NCI-H446 (cell line): ENCODE results near the gene SP4.

Experiments
- DNase-seq, 2 experiments: peaks; one replicate each; lab custom pipeline; 2025; lab: John Stamatoyannopoulos, UW

The SP4 gene

DNA sequence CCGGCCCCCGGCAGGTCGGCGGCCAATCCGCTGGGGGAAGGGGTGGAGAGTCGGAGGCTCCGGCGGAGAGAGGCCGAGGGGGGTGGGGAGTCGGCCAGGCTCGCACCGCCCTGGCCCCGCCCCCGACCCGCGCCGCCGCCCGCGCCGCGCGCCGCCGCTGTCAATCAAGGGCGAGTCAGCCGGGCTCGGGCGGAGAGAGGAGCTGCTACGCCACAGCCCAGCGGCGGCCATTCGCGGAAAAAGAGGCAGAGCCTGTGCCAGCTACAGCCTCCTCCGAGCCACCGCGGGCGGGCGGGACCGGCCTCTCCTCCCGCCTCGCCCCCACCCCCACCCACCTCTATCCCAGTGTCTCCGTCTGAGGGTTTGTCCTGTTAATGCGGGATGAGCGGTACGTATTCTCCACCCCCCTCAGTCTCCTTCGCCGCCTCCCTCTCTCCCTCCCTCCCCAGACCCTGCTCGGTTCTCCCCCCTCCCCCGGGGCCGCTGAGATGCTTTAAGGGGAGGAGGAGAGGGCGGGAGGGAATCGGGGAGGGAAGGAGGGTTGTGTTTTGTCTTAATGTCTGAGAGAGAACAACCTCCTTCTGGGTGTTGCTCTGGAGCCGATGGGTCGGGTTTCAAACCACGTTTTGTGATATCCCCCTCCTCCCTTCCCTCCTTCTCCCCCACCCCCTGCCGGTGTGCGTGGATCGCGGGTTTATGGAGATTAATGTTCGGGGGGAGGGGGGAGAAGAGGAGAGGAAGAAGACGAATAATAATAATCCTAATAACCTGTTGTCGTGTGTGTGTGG is at the start of gene SP4:
Gene SP4 (plus strand): TSS at position 213 of the 788 bp plus-strand sequence. CDS start 169 bp downstream, at position 382.
- DNase-seq = peak; percentile 96 to 98

DNA sequence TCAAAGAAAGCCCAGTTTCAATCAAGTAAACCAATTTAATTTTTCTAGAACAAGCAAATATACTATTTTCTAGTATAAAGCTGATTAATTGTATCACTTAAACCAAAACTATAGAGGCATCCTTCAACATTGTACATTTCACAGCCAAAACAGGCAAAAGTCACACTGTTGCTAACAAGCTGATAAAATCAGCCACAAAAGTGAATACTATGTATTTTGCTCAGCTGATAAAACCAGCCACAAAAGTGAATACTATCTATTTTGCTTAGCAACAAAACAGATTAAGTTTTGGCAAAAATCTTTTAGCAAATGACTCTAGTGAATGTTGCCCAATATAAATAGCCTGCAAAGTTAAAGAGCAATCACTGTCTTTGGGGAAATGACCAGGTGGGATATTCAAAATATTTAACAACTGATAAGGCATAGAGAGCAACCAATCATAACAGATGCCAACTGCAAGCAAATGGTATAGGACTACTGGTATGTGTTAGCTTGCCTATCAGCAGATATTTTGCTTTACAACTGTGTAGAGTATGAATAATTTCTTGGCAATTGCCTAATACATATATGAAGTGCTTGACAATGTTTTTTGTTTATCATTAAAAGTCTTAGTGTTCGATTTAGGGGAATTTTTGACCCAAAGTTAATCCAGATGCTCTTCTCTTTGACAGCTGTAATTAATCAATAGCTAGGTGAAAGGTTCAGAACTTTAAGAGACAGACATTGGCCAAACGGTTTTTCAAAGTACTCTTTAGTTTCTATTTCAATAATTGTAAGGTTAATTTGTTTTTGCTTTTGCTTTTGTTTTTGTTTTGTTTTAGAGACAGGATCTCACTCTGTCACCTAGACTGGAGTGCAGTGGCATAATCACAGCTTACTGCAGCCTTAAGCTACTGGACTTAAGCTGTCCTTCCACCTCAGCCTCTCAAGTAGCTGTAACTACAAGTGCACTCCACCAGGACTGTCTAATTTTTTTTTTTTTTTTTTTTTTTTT is 44.4 kb upstream of the SP4 start:
- no peak for DNase-seq

DNA sequence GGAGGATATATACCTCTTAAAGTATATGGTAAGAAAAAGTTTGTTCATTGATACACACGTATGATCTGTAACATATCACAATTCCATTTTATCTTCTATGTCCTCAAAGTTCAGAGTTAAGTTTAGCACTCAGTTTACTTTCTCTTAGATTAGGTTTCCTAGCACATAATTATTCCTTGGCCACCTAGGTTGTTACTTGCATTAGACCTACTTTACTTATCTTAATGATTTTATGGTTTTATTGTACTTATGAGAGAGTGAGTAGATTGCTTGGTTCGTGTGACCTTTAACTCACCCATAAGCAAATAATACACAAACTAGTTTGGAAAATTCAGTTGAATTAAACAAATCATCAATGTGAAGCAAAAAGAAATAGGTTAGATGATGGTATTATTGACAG is 33.9 kb upstream of the SP4 start:
- no peak for DNase-seq

DNA sequence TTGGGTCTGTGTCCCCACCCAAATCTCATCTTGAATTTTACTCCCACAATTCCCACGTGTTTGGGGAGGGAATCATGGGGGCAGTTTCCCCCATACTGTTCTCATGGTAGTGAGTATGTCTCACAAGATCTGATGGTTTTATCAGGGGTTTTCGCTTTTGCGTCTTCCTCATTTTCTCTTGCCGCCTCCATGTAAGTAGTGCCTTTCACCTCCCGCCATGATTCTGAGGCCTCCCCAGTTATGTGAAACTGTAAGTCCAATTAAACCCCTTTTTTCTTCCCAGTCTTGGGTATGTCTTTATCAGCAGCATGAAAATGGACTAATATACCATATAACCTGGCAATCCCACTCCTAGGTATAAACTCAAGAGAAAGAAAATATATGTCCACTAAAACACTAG is 25.9 kb upstream of the SP4 start:
- DNase-seq = no peak

DNA sequence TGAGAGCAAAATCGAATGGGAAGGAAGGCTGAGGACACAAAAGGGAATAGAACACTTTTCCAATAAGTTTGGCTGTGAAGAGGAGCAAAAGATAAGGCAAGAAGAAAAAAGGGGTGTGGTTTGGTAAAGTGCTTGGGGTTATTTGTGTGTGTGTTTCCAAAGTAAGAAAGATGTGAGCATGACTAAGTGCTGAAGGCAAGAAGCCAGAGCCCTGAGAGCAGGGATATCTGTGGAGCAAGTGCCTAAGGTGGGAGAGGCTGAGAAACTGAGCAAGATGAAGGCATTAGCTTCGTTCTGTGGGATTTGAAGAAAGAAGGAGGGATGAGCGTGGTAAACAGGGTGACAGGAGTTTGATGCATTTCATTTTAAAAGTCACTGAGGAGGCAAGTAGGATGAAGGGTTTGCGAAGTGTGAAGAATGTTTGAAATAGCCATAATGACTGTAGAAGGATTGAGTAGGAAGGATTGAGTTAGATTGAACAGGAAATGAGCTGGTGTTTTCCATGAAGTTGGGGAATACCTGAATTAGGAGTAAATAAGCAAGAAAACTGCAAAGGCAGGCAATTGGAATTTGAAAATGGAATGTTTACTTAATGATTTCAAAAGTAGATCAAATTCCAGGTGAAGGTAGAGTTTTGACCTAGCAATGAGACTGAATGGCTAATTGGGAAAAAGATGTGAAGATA is 19.9 kb upstream of the SP4 start:
- DNase-seq = no peak

DNA sequence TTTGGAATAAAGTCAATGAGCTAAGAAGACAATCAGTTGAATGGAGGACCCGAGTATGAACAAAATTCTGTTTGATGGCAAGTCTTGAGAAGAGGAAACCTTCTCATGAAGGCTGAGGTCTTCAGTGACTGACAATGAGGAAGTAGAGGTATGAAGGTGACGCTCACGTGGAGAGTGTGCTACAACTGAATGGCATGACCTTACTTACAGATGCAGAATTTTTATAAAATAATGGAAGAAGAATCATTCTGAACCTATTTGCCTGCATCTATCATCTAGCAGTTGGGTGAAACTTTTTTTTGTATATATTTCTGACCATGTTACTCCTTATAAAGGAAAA is 19.4 kb upstream of the SP4 start:
- DNase-seq = no peak

DNA sequence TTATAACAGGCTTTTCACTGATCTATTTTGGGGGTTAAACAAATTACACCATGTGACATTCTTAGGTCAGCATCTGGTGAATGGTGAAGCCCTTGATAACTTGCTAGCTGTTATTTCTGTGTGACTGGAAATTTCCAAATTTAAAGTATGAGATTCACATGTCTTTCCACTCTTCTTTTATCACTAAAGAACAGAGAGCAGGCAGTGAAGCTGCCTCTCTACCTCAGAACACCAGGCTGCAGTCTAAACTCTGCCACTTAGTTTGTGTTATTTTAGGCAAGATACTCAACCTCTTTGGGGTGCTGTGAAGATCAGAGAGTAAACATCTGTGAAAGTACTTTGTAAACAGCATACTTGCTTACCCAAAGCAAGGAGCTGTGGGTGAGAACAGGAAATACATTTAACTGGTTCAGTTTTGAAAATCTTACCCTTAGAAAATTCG is 15.5 kb upstream of the SP4 start:
- no peak for DNase-seq

DNA sequence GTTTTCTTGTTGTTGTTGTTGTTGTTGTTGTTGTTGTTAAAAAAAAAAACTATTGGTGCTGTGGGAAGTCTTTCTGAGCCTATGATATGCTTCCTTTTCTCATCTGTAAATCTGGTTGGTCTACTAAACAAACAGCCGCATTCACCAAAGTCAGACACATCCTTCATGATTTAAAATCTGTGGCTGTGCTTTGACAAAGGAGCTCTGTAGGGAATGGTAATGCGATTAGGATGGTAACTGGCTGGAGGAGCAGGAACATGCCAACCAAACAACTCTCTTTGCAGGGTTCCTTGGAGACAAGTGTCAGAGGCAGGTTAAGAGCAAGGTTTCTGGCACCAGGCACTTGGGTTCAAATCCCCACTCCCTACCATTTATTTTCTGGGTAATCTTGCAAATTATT is 14.9 kb upstream of the SP4 start:
- DNase-seq = no peak

DNA sequence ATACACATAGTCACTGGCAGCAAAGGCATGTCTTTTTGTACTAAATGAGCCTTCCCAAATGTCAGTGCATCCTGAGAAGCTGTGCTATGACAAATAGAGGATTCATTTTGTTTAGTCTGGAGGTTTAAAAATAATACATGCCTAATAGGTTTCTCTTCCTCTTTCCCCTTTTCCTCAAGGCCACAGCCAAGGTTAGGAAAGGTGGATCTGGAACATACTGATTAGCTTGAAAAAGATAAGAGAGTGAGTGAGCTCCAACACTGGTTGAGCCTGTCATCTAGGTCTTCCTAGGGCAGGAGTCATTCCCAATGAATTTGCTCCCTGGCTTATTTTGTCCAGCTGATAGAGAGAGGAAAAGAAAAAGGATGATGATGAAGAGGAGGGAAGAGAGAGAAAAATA is 14.4 kb upstream of the SP4 start:
- DNase-seq = no peak

DNA sequence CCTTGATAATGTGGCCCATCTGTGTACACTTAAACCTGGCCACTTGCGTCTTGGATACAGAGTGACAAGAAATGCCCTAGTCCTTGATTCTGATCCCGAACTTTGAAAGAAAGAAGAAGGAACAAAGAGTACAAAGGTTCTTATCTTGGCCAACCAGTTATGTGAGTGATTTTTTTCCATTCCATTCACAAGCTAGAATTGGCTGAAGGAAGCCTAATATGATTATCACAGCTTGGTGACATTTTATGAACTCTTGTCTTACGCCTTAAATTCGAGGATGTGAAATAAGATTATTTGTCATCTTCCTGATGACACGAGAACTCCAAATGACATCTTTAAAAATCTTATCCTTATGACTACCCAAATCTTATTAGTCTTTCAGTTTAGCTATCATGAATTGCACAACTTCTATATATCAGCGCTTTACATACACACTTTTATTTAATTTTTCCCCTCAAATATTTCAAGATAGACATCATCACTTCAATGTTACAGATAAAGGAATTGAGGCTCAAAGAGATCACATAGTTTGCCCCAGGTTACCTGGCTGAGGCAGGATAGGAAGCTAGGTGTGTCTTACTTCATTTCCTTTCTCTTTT is 13.0 kb upstream of the SP4 start:
- no peak for DNase-seq

DNA sequence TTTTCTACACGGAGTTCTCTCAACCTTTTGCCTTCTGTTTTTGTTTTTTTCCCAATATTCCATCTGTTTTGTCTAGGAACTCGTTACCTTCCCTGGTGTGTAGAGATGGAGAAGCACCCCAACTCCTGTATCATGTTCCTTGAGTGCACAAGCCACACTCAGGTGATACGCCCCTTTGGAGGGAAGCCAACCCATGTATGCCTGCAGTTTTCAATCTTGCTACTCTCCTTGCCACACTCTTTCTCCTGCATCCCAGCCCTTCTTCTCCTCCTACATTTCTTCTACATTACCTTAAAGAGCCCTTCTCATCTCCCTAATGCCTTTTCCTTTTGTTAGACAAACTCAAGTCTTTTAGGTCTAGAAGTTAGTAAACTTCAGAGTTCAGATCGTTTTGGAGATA is 10.2 kb upstream of the SP4 start:
- no peak for DNase-seq

DNA sequence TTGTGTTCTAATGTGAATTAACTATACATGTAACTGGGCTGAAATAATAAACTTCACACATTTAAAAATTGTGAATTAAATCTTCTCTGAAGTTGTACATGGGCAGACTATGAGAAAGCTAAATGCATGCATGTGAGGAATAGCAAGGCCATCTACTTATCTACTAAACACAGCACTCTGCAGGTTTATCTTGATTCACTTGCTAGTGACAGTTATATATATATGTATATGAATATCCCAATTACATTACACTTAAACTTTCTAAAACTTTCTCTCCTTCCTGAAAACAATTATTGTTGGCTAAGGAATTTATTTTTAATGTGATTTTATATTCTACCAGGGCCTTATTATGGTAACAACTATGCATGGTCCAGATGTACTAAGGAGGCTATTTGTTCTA is 5.1 kb upstream of the SP4 start:
- no peak for DNase-seq

DNA sequence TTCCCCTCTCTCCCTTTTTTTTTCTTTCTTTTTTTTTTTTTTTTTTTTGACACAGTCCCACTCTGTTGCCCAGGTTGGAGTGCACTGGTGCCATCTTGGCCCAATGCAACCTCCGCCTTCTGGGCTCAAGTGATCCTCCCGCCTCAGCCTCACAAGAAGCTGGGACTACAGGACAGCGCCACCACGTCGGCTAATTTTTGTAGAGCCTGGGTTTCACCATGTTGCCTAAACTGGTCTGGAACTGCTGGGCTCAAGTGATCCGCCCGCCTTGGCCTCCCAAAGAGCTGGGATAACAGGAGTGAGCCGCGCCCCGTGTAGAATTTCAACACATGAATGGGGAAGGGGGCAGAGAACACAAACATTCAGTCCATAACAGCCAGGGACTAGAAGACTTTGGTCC is 2.6 kb upstream of the SP4 start:
- DNase-seq = no peak

DNA sequence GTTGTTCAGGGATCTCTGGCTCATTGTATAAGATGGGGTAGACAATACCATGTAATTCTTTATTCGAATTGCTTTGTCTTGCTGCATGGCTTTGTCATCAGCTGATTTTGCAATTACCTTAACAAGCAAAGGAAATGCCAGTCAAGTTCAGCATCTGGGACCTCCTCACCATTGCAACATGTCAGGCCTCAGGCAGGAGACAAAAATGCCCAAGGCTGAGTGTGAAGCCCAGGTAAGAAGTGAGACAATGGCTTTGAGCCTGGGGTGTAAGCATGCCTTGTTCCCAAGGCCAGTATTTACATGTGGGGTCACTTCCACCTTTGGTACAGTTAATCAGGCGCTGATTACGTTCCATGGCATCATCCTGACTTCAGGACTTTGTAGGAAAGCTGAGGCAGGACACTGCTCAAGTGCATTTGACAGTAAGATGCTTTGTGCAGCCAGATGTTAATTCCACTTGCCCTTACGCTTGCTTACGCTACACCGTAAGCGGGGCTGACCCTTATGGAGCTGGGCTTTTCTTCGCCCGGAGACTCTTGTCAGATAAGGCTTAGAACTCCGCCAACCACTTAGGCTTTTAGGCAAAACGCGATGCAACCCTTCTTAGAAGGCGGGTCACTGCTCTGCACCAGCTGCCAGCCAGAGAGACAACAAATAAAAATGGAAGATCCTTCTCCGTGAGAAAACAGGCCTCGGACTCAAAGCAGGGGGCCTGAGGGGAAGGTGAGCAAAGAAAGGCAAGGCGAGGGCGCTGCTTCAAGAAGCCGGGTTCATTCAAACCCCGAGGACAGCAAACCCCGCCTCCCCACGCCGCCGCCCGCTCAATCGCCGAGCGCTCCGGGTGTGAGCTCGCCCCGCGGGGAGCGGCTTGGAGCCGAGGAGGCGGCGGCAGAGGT is 1.3 kb upstream of the SP4 start:
- DNase-seq = no peak

DNA sequence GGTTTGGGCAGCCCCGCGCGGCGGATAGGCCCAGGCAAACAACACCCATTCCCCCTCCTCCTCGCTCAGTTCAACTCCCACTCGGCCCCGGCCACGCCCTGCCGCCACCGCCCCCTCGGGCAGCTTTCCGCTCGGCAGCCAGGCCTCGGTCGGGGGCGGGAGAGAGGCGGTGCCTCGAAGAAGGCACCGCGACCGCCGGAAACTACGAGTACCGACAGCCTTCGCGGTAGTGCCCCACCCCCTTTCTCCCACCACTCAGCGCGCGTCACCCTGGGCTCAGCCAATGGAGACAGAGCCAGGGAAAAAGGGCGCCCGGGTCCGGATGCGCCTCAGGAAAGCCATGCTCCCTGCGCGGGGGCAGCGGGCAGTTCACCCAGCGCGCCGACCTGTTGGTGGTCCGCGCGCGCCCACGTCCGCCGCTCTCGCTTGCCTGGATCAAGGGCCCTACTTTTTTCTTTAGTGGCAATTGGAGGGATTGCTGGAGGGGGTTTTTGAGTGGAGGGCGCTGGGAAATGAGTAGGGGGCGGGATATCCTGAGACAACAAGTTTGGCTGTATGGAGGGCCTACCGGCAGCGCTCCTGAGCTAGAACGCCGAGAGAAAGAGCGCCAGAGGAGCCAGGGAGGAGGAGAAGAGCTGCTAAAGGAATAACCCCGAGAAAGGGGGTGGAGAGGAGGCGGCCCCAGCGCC is 557 bp upstream of the SP4 start:
- peak; percentile 94 to 99 for DNase-seq

DNA sequence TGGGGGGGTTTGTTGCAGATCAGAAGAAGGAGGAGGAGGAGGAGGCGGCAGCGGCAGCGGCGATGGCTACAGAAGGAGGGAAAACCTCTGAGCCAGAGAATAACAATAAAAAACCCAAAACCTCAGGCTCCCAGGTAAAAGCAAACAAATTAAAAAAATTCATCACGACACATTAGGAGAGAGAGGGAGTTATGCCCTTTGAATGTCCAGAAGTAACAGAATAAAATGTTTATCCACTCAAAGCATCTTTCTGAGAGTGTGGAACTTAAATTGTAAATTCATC is 717 bp downstream of the SP4 start:
- no peak for DNase-seq

DNA sequence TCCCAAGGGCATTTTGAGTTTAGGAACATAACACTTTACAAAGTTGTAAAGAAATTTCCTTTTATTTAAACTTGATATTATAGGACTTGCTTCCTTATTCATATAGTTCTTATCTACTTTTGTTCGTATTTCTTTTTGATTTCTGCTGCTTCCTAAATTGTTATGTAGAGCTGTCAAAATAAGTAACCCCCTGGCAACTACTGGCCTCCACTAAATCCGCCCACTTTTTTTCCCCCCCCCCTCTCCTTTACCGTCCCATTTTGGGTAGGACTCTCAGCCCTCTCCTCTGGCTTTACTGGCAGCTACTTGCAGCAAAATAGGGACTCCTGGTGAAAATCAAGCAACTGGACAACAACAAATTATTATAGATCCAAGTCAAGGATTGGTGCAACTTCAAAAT is 1.1 kb downstream of the SP4 start:
- DNase-seq = no peak

DNA sequence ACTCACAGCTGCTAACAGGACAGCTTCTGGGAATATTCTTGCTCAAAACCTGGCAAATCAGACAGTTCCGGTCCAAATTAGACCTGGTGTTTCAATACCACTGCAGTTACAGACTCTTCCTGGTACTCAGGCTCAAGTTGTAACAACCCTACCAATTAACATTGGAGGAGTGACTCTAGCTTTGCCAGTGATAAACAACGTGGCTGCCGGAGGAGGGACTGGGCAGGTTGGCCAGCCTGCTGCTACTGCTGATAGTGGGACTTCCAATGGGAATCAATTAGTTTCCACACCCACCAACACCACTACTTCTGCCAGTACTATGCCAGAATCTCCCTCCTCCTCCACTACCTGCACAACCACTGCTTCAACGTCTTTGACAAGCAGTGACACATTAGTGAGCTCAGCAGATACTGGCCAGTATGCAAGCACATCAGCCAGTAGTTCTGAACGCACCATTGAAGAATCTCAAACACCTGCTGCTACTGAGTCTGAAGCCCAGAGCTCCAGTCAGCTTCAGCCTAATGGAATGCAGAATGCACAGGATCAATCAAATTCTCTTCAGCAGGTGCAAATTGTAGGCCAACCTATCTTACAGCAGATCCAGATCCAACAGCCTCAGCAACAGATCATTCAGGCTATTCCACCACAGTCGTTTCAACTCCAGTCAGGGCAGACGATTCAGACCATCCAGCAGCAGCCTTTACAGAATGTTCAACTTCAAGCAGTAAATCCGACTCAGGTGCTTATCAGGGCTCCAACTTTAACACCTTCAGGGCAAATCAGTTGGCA is 2.1 kb downstream of the SP4 start:
- DNase-seq = no peak

DNA sequence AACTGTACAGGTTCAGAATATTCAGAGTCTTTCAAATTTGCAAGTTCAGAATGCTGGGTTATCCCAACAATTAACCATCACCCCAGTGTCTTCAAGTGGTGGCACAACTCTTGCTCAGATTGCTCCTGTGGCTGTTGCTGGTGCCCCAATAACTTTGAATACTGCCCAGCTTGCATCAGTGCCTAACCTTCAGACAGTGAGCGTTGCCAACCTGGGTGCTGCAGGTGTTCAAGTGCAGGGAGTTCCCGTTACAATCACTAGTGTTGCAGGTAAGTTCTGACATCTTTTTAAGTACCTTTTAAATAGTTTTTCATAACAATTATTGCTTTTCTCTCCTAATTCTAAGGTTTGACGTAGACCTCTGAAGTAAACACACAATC is 2.7 kb downstream of the SP4 start:
- DNase-seq = no peak
